GM21390 (cell line): Measurements from ENCODE around the gene PIH1D1.
"Not testable (repeated sequence)": the region's sequence is repeated elsewhere in the genome, so short reads cannot be mapped to it uniquely, and the experiment has no call there.

ENCODE experiments used
- ATAC-seq: cut with Tn5 transposase; IDR thresholded peaks from one replicate; pipeline ENCODE4 v1.9.1; 2021; ENCODE audit not compliant: unreplicated experiment

PIH1D1 gene

GRCh38 chr19:49456326-49456725 lies 4.7 kb upstream of the PIH1D1 start:
- no peak for ATAC-seq

- no peak for ATAC-seq
These were observed 4.2 kb upstream of the PIH1D1 start for GRCh38 chr19:49455773-49456172.

DNA sequence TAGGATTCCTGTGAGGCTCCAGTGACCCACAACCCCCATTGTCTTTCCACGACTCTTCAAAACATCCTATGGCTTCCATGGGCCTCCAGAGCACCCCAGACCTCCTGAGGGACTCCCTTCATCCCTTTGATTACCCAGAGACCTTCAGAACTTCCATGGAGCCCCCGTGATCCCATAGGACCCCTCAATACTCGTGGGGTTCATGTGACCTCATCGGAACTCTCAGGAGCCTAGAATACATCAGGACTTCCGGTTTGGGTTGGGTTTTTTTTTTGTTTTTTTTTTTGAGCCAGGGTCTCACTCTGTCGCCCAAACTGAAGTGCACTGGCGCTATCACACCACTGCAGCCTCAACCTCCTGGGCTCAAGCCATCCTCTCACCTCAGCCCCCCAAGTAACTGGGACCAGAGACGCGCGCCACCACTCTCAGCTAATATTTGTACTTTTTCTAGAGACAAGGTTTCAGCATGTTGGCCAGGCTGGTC lies 2.2 kb upstream of the PIH1D1 start:
- no peak for ATAC-seq

- peak; percentile 77 for ATAC-seq
These were observed 1.6 kb upstream of the PIH1D1 start, which contains the start of gene ALDH16A1 for GRCh38 chr19:49453013-49453756. Gene ALDH16A1, plus strand, starts transcription at chr19:49453225. Its CDS starts 107 bp downstream, at chr19:49453332.

- ATAC-seq = no peak
These were observed 1.2 kb downstream of the PIH1D1 start for GRCh38 chr19:49450405-49450804.

GRCh38 chr19:49448432-49448786 lies 3.2 kb downstream of the PIH1D1 start:
- no peak for ATAC-seq

GRCh38 chr19:49447485-49448431 lies 3.9 kb downstream of the PIH1D1 start:
- ATAC-seq = no peak

GRCh38 chr19:49445997-49446396 lies 5.6 kb downstream of the PIH1D1 start:
- ATAC-seq = no peak

DNA sequence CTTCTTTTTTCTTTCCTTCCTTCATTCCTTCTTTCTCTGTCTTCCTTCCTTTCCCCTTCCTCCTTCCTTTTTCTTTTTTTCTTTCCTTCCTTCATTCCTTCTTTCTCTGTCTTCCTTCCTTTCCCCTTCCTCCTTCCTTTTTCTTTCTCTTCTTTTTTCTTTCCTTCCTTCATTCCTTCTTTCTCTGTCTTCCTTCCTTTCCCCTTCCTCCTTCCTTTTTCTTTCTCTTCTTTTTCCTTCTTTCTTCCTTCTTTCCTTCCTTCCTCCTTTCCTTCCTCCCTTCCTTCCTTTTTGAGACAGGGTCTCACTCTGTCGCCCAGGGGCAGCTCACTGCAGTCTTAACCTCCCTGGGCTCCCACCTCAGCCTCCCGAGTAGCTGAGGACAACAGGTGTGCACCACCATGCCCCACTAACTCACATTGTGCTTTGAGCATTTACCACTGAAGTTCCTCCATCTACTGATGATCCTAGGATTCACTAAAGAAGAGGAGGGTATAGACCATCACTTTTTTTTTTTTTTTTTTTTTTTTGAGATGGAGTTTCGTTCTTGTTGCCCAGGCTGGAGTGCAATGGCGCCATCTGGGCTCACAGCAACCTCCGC lies 7.4 kb downstream of the PIH1D1 start:
- ATAC-seq = not testable (repeated sequence)

DNA sequence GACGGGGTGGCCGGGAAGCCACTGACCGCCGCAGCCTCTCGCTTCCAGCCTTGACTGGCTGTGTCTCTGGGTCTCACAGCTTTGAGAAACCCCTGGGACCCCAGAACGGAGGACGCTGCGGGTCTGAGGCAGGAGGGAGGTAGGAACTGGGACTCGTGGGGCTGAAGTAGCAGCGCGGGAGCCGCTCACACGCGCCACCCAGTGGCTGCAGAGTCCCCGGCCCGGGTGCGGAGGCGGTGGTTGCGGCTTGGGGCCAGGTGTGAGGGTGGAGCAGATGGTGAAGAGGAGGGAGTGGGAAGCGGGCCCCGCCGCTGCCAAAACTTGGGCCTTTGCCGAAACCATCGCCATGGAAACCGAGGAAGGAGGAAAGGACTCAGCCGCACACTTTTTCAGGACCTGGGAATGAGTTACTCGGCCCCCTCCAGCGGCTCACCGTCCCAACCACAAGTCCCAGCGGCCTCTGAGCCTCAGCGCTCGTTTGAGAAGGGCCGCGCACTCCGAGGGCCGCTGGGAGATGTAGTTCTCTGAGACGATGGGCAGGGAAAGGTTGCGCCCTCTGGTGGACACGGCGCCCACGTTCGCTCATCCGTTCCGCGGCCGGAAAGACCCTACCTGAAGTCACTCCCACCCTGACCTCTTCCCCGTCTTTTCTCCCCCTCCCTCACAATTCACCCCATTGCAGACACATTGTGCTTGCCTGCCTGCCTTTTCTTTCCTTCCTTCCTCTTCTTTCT lies 8.1 kb downstream of the PIH1D1 start:
- ATAC-seq = peak; percentile 66

- ATAC-seq = peak; percentile 15
These were observed 8.7 kb downstream of the PIH1D1 start for GRCh38 chr19:49442771-49443365.

DNA sequence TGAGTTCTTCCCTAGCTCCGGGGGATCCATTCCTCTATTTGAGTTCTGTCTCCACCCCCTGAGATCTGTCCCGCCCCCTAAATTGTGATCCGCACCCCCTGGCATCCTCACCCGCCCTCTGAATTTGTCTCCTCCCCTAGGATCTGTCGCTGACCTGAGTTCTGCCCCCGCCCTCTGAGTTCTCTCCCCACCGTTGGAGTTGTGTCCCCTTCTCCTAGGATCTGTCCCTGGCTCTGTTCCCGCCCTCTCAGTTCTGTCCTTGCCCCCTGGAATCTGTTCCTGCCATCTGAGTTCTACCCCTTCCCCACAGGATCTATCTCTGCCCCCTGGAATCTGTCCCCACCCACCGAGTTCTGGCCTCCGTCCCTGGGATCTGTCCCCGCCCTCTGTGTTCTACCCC lies 9.3 kb downstream of the PIH1D1 start:
- ATAC-seq = no peak

DNA sequence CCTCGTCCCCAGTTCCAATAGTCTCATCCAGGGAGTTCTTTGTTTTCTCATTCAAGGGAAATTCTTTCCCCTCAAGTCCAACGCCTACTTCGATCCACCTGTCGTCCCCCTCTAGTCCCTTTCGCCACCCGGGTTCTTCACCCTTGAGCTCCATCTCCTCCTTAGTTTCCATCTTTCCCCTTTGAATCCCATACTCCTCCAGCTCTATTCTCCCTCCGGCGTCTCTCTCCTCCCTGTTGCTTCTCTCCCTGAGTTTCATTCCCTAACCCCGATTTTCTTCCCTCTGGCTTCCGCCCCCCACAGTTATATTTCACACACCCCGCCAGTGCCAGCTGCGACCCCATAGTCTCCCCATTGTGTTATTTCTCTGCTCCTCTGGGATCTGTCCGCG lies 9.7 kb downstream of the PIH1D1 start:
- no peak for ATAC-seq

DNA sequence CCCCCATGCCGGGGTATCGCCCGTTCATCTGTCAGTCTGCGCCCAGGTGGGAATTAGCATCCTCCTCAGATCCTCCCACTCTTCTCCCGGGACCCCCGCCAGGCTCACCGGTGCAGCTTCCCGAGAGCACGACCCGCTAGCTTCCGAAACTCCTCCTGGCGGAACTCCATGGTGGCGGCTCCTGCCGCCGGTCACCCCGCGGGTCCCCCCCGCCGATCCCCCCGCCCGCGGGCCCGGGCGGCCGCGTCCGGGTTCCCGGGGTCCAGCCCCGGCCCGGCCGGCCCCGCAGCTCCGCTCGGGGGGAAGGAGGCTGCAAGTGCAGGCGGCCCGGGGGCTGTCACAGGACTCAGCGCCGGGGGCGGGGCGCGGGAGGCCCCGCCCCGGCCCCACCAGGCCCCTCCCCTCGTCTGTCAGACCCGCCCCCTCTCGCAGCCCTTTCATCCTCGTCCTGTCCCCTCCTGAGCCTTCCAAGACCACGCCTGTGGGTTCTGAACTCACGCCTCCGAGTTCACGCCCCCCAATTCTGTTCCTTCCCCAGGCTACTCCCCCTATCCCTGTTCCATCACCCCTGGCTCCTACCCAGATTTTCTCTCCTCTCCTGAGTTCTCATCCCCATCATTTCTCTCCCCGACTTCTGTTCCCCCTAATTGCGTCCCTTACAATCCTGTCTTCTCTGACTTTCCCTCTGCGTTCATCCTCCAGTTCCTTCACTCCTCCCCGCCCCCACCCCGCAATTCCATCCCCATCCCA lies 10.2 kb downstream of the PIH1D1 start, which contains the start of gene SLC17A7:
TSS of gene SLC17A7 (minus strand) at position 318 of the 750 bp plus-strand sequence. CDS start at position 170, 148 bp downstream.
- no peak for ATAC-seq

- ATAC-seq = no peak
These were observed 11.0 kb downstream of the PIH1D1 start for GRCh38 chr19:49440439-49441209.

DNA sequence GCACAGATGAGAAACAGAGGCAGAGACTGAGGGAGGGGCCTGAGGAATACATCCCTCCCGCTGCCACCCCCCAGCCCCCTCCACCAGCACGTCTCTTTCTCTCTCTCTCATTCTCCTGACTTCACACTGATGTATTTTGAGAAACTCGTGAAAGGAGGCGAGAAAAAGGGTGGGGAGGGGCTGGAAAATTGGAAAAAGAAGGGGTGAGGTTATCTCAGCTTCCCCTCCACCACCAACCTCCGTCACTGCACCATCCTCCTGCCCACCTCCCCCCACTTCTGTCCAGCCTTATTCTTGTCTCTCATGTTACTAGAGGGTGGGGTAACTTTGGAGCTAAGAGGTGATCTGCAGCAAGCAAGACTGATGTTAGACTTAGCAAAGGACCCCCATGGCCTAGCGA lies 11.8 kb downstream of the PIH1D1 start:
- ATAC-seq = no peak

GRCh38 chr19:49438261-49438660 lies 13.4 kb downstream of the PIH1D1 start:
- ATAC-seq = no peak

GRCh38 chr19:49437231-49437630 lies 14.4 kb downstream of the PIH1D1 start:
- ATAC-seq = no peak
